Measurements from ENCODE around the gene ZBTB46. TPM values are rescaled to one million over a fixed set of nuclear protein-coding genes. Genes with fewer than 3 reads are reported as not detected.

Gene ZBTB46
- total and polyA plus RNA-seq, 10 of the 15 experiments (the other 5 are each of a cell fraction or from before 2014, with no cell fraction given): 0.15 to 0.92 (median 0.34) TPM

DNA sequence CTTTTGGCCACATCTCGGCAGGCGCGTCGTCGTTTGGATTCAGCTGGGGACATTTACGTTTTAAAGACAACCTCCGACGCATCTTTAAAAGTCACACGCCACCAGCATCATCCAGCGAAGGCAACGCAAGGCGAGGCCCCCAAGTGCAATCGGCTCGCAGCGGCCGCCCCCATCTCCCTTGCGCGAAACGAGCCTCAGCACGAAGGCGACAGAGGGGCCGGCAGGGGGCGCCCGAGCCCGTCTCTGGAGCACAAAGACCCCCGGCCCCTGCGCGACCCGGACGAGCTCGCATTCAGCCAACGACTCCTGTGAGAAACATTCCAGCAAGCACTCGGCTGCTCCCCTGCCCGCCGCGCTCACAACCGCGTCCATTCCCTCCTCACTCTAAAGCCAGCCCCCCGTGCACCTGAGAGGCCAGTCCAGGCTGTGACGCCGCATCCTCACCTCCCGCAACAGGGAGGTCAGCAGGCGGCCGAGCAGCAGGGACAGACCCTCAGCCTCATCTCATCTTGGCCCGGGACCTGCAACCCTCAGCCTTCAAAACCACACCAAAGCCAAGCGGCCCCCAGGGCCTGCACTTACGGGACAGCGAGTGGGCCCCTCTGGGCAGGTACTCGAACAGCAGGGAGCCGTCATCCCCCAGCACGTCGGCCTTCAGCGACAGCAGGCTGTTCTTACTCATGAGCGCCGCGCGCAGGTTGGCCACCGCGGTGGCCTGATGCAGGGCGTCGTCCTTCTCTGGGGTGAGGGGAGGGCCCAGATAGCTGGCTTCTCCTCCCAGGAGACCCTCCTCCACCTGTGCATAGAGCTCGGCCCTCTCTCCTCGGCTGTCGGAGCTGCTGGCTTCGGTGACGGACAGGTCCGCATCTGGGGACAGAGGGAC is 55.7 kb downstream of the ZBTB46 start:
- CTCF ChIA-PET: interaction anchor here (1.0 kb wide), 1 partner anchor 90 kb away, joined by 3 read pairs; the partner anchor contains the start of gene TPD52L2
- no TSS peak for BruUV-seq (replicated peaks)
- no peak for ATAC-seq
- Histone ChIP-seq H4K20me1 (ENCODE audit: control insufficient read depth, insufficient read depth) (no peaks in the 10 kb centered on the region), H3K4me3 (no peak overlapping the region), H3K36me3 (ENCODE audit: control insufficient read depth in 2 of 2, insufficient read depth in 2 of 2, low read length in 1 of 2) (no peaks in the 10 kb centered on the region), H2AFZ (ENCODE audit: control insufficient read depth, low read depth, low read length) (no peak overlapping the region), H3K4me1 (ENCODE audit: control insufficient read depth, insufficient read depth, low read length) (no peaks in the 10 kb centered on the region), H3K27me3 (replicated peaks in 1 of 2; ENCODE audit: control insufficient read depth in 2 of 2, insufficient read depth in 2 of 2, low read length in 1 of 2) (no peaks in the 10 kb centered on the region), H3K4me2 (ENCODE audit: control insufficient read depth, insufficient read depth) (no peak overlapping the region), H3K9me3 (replicated peaks; ENCODE audit: control insufficient read depth, insufficient read depth, low read length) (peaks cover 7% of the 10 kb centered on the region; the same call in 1 of the 3 replicates), H3K27ac (ENCODE audit: control insufficient read depth, insufficient read depth) (no peak overlapping the region), H3K9ac (ENCODE audit: control insufficient read depth, insufficient read depth, low read length) (no peak overlapping the region), H3K79me2 (ENCODE audit: control insufficient read depth, insufficient read depth, low read length) (no peaks in the 10 kb centered on the region)
- RAD21 ChIA-PET (ENCODE audit: unreplicated experiment): no interaction called here
- POLR2A ChIA-PET: no interaction called here
- SMC1A ChIA-PET (ENCODE audit: uncharacterized antibody, unreplicated experiment): no interaction called here
- DNase-seq (ENCODE audit: low read depth, low spot score): no peak
- intact Hi-C loops (cut with micrococcal nuclease; ENCODE audit: unreplicated experiment) (no loop called here), in situ Hi-C loops (cut with MboI) (no loop called here)
- FAIRE-seq: no peak
- TF ChIP-seq REST (IDR thresholded peaks at IDR 0.05; ENCODE audit: low read depth, low read length) (no peak), ZBTB33 (IDR thresholded peaks at IDR 0.05) (0 out of 2 replicates have a peak, but pooled peaks have one; percentile 34), RAD21 (IDR thresholded peaks at IDR 0.05; ENCODE audit: insufficient read depth, low read depth, low read length) (0 out of 2 replicates have a peak, but pooled peaks have one; percentile 17), USF1 (IDR thresholded peaks at IDR 0.05; ENCODE audit: borderline replicate concordance, extremely low read length, insufficient read depth, low read depth, low read length) (no peak), PAX5 (IDR thresholded peaks at IDR 0.05; ENCODE audit: borderline replicate concordance, low read depth, low read length) (no peak)
- TF ChIP-seq, protein P1, sequence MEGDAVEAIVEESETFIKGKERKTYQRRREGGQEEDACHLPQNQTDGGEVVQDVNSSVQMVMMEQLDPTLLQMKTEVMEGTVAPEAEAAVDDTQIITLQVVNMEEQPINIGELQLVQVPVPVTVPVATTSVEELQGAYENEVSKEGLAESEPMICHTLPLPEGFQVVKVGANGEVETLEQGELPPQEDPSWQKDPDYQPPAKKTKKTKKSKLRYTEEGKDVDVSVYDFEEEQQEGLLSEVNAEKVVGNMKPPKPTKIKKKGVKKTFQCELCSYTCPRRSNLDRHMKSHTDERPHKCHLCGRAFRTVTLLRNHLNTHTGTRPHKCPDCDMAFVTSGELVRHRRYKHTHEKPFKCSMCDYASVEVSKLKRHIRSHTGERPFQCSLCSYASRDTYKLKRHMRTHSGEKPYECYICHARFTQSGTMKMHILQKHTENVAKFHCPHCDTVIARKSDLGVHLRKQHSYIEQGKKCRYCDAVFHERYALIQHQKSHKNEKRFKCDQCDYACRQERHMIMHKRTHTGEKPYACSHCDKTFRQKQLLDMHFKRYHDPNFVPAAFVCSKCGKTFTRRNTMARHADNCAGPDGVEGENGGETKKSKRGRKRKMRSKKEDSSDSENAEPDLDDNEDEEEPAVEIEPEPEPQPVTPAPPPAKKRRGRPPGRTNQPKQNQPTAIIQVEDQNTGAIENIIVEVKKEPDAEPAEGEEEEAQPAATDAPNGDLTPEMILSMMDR (IDR thresholded peaks at IDR 0.05 in 2 of 3, conservative IDR thresholded peaks at IDR 0.05 in 1 of 3; ENCODE audit: control insufficient read depth in 2 of 3, extremely low read depth in 1 of 3, insufficient read depth in 1 of 3, low read depth in 3 of 3, low read length in 3 of 3): 0 out of 6 replicates have a peak, but pooled peaks of 2 of the 3 experiments have one; percentile 4 to 22
- 83% methylated on average over 67 of the region's 67 CpGs for WGBS (ENCODE audit: insufficient coverage, insufficient replicate concordance, low lambda C conversion rate, missing lambda C conversion rate)

All from GM12878 (cell line).